Fibroblast of villous mesenchyme (primary cell): ENCODE results near the gene FOSL2. TPM values are rescaled to one million over a fixed set of nuclear protein-coding genes. Genes with fewer than 3 reads are reported as not detected.

Source experiments
- DNase-seq: peaks from one replicate; pipeline ENCODE4 v3.0.0-alpha.2; 2010; ENCODE audit warnings: low read depth
- H3K4me3 ChIP-seq: 2 replicates; pipeline ENCODE4 v1.5.1; 2011; ENCODE audit warnings: low read depth, mild to moderate bottlenecking, low read length
- total RNA-seq: library from RNA; depleted of rRNA; stranded (reverse); fragments of >200 nt; gene quantifications from 2 replicates; pipeline ENCODE4 v1.2.3, GENCODE V29; 2012
- TF ChIP-seq, protein P1 (sequence below): IDR thresholded peaks from 2 replicates; pipeline ENCODE4 v1.5.1; 2012; ENCODE audit warnings: low read depth, mild to moderate bottlenecking, low read length; ENCODE audit not compliant: insufficient read depth

The FOSL2 gene
- total RNA-seq, 1 donor: 81.6 TPM

DNA sequence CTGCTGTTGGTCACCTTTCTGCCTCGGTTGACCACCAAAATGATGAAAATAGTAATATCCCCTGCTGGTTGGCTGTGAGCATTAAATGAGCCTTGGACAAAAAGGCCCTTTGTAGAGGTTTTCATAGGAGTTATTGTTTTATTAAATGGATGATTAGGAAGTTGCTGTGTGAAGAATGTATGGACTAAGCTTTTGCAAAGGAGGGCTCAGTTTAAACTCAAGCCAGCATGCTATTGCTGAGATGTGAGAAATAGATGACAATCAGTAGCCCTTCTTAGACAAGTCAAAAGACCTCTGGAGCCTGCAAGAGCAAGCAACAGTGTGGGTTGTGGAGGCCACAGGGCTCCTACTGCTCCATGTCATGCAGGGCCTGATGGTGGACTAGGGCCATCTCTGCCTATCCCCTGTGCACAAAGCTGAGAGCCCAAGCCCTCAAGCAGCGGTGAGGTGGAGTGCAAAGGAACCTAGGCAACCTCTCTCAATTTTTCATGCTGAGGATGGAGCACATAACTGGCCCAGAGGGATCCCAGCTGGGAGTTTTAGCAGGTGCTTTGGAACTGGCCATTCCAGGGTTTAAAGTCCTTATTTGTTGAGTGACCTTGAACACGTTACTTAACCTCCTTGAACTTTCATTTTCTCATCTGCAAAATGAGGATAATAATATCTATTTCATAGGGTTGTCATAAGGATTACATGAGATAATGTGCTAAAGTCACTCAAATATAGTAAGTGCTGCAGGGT is 37.1 kb downstream of the FOSL2 start:
- DNase-seq: no peak
- no peak overlapping the region for H3K4me3 ChIP-seq
- TF ChIP-seq, protein P1, sequence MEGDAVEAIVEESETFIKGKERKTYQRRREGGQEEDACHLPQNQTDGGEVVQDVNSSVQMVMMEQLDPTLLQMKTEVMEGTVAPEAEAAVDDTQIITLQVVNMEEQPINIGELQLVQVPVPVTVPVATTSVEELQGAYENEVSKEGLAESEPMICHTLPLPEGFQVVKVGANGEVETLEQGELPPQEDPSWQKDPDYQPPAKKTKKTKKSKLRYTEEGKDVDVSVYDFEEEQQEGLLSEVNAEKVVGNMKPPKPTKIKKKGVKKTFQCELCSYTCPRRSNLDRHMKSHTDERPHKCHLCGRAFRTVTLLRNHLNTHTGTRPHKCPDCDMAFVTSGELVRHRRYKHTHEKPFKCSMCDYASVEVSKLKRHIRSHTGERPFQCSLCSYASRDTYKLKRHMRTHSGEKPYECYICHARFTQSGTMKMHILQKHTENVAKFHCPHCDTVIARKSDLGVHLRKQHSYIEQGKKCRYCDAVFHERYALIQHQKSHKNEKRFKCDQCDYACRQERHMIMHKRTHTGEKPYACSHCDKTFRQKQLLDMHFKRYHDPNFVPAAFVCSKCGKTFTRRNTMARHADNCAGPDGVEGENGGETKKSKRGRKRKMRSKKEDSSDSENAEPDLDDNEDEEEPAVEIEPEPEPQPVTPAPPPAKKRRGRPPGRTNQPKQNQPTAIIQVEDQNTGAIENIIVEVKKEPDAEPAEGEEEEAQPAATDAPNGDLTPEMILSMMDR: no peak

DNA sequence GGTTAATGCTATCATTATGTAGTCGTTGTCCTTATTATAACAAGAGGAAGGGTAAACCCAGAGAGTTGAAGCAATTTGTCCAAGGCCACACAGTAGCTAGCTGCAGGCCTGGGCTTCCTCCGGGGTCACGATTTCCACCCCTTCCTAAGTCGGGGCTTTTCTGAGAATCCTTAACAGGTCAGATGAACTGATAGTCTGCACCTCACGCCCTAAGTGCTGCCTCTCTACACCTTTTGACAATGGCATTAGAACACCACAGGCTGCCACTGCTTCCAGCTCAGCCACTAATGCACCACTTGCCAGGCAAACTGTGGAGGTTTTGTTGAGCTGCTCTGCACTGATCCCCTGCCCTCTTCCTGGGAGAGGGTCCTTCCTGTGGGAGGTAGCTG is 37.7 kb downstream of the FOSL2 start:
- TF ChIP-seq, protein P1: no peak
- H3K4me3 ChIP-seq: no peak overlapping the region
- no peak for DNase-seq

DNA sequence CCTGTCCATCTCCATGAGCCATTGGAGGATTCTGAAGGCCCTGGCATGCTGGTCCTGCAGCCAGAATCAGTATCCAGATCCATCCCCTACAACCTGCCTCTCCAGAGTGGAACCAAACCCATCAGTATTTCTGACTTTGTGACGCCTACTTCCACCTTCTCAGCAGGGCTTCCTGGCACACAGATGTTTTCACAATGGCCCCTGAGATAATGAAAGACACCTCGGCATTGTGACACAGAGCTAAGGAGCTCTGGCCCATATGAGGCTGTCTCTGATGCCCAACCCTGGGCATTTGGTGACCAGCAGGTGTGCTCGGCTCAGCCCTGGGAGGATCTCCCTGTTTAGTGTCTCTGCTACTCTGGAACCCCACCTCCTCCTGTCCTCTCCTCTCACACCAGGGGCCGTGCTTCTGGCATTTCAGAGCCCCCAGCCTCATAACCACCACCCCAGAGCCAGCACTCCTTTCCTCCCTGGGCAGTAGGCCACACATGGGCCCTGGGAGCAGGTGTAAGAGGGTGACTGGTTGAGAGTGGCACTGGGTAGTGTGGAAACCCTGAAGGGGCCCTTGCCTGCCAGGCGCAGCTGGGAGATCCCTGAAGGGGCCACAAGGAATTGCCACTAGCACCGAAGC is 38.2 kb downstream of the FOSL2 start:
- DNase-seq: no peak
- TF ChIP-seq, protein P1: no peak
- no peak overlapping the region for H3K4me3 ChIP-seq

DNA sequence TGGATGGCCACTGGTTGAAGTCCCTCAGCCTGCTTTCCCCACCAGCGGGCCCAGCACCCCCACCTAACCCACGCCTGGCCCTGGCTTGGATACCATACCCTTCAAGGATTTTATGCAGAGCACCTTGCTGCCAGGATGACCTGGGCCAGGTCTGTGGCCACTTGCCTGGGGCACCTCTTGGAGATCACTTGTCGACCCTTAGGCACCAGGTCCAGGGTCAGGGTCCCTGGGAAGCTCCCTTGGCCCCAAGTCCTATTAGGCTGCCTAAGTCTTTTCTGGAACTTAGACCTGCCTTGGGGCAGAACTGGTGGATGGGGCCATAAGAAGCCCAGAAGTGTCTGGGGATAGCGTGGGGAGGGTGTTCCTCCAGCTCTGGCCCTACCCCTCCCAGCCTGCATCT is 39.1 kb downstream of the FOSL2 start:
- DNase-seq: no peak
- H3K4me3 ChIP-seq: no peak overlapping the region
- TF ChIP-seq, protein P1: no peak

DNA sequence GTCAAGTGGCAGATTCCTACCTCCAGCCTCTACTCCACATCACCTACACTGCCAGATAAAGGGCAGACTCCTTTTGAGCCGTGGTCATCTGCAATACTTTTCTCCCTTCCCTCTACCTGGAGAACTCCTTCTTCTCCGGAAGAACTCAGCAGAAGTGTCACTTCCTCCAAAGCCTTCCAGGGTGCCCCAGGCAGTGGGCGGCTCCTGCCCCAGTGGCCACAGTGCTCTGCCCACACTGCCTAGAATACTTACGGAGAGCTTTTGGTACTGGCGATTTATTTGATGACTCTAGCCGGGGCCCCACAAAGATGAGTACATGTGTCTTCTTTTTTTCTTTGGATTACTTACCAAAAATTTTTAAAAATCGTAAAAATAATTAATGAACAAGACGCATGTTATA is 39.7 kb downstream of the FOSL2 start:
- DNase-seq: no peak
- TF ChIP-seq, protein P1: no peak
- H3K4me3 ChIP-seq: no peak overlapping the region

DNA sequence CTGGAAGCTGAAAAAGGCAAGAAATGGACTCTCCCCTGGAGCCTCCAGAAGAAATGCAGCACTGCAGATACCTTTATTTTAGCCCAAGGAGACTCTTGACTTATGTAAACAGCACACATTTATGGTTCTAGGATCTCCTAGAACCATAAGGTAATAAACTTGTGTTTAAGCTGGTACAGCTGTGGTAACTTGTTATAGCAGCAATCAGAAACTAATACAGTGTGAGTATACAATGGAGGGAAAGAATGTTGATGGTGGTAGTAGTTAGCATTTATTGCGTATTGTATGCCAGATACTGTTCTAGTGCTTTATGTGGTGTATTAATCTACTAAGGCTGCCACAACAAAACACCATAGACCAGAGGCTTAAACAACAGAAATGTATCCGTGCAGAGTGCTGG is 40.6 kb downstream of the FOSL2 start:
- DNase-seq: no peak
- H3K4me3 ChIP-seq: no peak overlapping the region
- TF ChIP-seq, protein P1: no peak
